ENCODE measurements around the gene SMARCC1.

- TF ChIP-seq TCF7L2 (IDR thresholded peaks at IDR 0.05; ENCODE audit: low read depth, low read length) (peak; percentile 83), CTCF (IDR thresholded peaks at IDR 0.05) (no peak), POLR2AphosphoS5 (IDR thresholded peaks at IDR 0.05; ENCODE audit: low read depth, low read length) (no peak), REST (IDR thresholded peaks at IDR 0.05; ENCODE audit: insufficient read depth in 1 of 2, low read depth in 2 of 2, low read length in 1 of 2) (no peak), SIN3A (IDR thresholded peaks at IDR 0.05; ENCODE audit: borderline replicate concordance, insufficient read depth, low read depth, low read length) (peak; percentile 35; the same call in 1 of the 2 replicates)
Measured at GRCh38 chr3:47780741-47781684, 680 bp downstream of the SMARCC1 start.

All from Panc1 (cell line).